Activated T-cell treated with anti-CD3 and anti-CD28 coated beads, Interleukin-2, amount 50 U/mL, for 4 hours (primary cell): ENCODE data around the gene TRIM9. TPM values are rescaled to one million over a fixed set of nuclear protein-coding genes. Genes with fewer than 3 reads are reported as not detected.

ENCODE experiments used
- ATAC-seq, 2 donors: fragments of 200-7000 bp; cut with Tn5 transposase; one replicate each; pipeline ENCODE4 v1.10.0; 2021
- DNase-seq: peaks from one replicate; pipeline ENCODE4 v3.0.0-alpha.2; 2020
- H3K27me3 Mint-ChIP-seq: one replicate; pipeline ENCODE4 v1.8.0; 2021; ENCODE audit warnings: low read depth, mixed read lengths
- H3K36me3 Mint-ChIP-seq: one replicate; pipeline ENCODE4 v1.8.0; 2022; ENCODE audit warnings: mixed read lengths; ENCODE audit not compliant: insufficient read depth
- H3K4me1 Mint-ChIP-seq: one replicate; pipeline ENCODE4 v1.8.0; 2021; ENCODE audit warnings: low read depth, mixed read lengths
- H3K4me3 Mint-ChIP-seq: one replicate; pipeline ENCODE4 v1.8.0; 2021; ENCODE audit warnings: mild to moderate bottlenecking, moderate library complexity, mixed read lengths
- H3K9me3 Mint-ChIP-seq: one replicate; pipeline ENCODE4 v1.8.0; 2021; ENCODE audit warnings: mixed read lengths
- total RNA-seq, 3 donors: library from RNA; stranded (reverse); gene quantifications; one replicate each; pipeline ENCODE4 v1.2.1, GENCODE V29; 2021

The TRIM9 gene
- total RNA-seq, 3 donors from 2014 or later = 0.43 to 0.58 (median 0.54) TPM

DNA sequence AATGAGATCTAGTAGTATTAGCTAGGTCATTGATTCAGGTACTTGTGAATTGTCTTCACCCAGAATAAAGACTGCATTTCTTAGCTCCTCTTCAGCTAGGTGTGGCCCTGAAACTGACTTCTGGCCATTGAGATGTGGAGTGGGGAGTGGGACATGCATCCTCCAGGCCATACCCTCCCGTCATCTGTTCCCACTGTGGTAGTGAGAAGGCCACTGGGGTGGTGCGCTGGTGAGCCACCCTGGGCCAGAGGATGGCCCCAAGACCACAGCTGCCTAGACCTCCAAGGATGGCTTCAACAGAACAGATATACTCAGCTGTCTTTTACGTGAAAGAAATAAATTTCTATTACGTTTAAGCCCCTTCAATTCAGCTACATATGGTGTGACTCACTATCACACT lies 36.5 kb downstream of the TRIM9 start:
- no peak for DNase-seq
- ATAC-seq = no peak
- Mint-ChIP-seq H3K4me3 (no peak overlapping the region), H3K4me1 (no peaks in the 10 kb centered on the region), H3K36me3 (no peaks in the 10 kb centered on the region), H3K9me3 (peaks cover 13% of the 10 kb centered on the region), H3K27me3 (peaks cover 11% of the 10 kb centered on the region)

DNA sequence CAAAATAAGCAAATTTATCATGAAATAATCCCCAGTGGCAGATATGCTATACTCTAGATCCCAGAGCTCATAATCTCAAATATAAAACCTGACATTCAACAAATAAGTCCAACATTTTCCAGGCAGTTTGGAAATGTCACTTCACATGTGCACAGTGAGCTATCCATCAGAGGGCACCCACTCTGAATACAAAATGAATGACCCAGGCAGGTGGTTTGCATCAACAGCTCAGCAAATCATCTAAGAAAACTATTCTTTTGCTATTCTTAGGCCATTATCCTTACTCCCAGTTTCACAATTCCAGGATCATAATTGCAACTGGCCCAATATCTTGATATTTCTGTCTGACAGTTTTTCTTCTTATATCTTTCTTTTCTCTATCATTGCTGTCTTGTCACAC lies 38.5 kb downstream of the TRIM9 start:
- no peak for ATAC-seq
- no peaks in the 10 kb centered on the region for H3K36me3 Mint-ChIP-seq
- H3K9me3 Mint-ChIP-seq = no peaks in the 10 kb centered on the region

DNA sequence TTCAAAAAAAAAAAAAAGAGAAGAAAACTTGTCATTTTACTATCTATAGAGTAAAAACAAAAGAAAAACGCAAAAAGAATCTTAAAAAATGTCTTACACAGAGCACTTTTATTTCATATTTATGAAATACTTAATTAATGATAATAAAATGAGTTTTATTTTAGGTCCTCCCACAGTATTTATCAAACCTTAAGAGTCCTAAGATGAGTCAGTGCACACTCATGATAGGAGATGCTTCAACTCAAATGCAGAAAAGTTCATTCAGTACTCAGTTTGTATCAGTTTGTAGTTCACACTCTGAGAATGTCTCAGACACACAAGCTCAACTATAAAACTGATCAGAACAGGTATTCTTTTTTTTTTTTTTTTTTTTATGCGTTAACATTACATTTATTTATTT lies 41.7 kb downstream of the TRIM9 start:
- no peaks in the 10 kb centered on the region for H3K36me3 Mint-ChIP-seq
- no peaks in the 10 kb centered on the region for H3K9me3 Mint-ChIP-seq
- H3K4me3 Mint-ChIP-seq = no peak overlapping the region
- H3K27me3 Mint-ChIP-seq = peaks cover 11% of the 10 kb centered on the region
- DNase-seq = no peak
- no peak for ATAC-seq
- H3K4me1 Mint-ChIP-seq = no peaks in the 10 kb centered on the region

More for the DNA sequence above, 38.5 kb downstream of the TRIM9 start:
- no peak for DNase-seq
- Mint-ChIP-seq H3K4me1 (no peaks in the 10 kb centered on the region), H3K27me3 (peaks cover 11% of the 10 kb centered on the region), H3K4me3 (no peak overlapping the region)

DNA sequence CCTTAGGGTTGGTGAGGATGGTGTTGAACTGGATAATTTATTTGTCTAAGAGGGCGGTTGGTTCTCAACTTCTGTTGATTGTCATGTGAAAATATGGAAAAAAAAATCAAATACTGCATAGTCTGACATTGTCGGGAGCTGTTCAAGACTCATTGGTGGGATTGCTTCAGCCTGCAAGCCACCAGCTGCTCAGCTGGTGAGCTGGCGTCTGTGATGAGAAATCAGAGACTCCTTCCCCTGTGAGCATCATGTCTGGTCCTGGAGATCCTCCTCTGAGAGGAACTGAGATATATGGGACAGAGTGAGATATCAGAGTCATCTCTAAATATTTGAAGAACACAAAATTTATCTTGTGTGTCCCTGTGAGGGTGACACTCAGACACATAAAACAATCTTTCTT lies 49.9 kb downstream of the TRIM9 start:
- Mint-ChIP-seq H3K4me3 (no peak overlapping the region), H3K9me3 (no peaks in the 10 kb centered on the region), H3K27me3 (peaks cover 4% of the 10 kb centered on the region), H3K36me3 (no peaks in the 10 kb centered on the region), H3K4me1 (no peaks in the 10 kb centered on the region)
- ATAC-seq (no peak), DNase-seq (no peak)

DNA sequence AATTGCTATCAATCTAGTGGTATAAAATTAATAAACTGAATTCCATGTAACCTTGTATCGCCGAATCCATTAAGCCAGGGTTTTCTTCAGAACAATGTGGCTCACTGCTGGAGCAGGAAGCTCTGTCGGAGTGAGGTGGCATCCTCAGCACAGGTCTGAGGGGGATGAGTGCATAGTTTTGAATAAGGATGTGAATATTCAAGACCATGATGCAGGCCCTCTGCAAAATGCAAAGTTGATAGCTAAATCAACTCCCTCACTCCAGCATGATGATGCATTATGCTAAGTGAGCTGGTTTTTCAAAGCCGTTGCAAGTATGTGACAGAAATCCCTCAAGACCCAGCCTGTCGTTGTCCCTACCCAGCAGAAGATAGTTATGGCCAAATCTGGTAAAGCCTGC lies 53.0 kb downstream of the TRIM9 start:
- ATAC-seq = no peak

DNA sequence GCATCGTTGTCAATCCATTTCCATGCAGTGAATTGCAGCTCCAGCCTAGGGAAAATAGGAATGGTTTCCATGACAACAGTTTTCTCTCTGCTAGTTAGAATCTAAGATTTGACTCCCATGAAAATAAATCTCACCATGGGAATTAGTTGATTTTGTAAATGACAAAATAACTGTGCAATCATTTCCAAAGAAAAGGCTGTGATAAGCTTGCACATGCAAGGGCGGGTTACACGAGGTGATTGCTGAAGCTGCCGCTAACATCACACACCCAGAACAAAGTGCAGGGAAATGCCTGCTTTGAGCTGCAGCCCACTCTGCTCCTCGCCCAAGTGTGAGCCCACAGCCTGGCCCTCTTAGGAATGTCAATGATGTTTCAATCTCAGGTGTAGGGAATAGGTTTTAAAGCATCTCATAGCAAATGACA lies 53.8 kb downstream of the TRIM9 start:
- ATAC-seq (no peak), DNase-seq (no peak)
- Mint-ChIP-seq H3K36me3 (no peaks in the 10 kb centered on the region), H3K27me3 (no peaks in the 10 kb centered on the region), H3K4me3 (no peak overlapping the region), H3K4me1 (no peaks in the 10 kb centered on the region), H3K9me3 (no peaks in the 10 kb centered on the region)

More for the DNA sequence above, 53.0 kb downstream of the TRIM9 start:
- H3K4me1 Mint-ChIP-seq = no peaks in the 10 kb centered on the region
- no peaks in the 10 kb centered on the region for H3K9me3 Mint-ChIP-seq
- no peaks in the 10 kb centered on the region for H3K36me3 Mint-ChIP-seq
- DNase-seq = no peak
- H3K27me3 Mint-ChIP-seq = no peaks in the 10 kb centered on the region
- no peak overlapping the region for H3K4me3 Mint-ChIP-seq

DNA sequence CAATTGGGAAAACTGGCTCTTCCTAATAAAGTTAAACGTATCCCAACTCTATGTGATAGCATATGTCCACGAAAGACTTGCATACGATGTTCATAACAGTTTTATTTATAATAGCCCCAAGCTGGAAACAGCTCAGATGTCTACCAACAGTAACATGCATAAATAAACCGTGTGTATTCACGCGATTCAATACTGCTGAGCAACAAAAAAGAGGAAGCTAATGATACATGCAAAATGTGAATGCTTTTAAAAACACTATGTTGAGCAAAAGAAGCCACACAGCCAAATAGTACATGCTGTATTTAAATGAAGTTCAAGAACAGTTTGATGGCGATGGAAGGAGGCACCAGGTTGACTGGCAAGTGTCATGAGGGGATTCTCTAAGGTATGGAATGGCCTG lies 55.7 kb downstream of the TRIM9 start:
- no peak for ATAC-seq
- Mint-ChIP-seq H3K9me3 (no peaks in the 10 kb centered on the region), H3K36me3 (no peaks in the 10 kb centered on the region), H3K4me3 (no peak overlapping the region), H3K27me3 (no peaks in the 10 kb centered on the region), H3K4me1 (no peaks in the 10 kb centered on the region)
- no peak for DNase-seq

DNA sequence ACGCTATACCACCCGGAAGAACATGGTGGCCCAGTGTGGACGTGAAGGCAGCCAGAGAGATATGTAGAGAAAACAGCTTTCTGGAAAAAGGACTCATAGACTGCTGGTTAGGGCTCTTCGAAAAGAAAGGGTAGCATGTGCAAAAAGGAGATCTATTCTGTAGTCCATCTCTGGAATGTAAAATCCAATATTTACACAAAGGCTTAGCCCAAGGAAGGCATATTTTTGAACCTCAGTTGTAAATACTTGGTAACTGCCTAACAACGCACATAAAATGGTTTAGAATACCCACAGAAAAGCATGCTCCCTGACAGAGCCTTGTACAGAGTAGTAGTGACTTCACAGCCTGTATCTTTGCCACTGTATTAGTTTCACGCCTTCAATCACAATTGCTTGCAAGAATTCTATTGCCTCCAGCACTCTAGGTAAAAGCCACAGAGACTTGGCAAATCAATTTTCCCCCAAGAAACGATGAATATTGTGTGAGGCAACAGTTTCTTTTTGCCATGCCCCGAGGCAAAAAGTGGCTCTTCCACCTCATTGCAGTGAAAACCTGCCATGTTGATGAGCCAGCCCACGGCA lies 59.2 kb downstream of the TRIM9 start:
- DNase-seq (no peak), ATAC-seq (no peak)
- Mint-ChIP-seq H3K4me3 (no peak overlapping the region), H3K9me3 (no peaks in the 10 kb centered on the region), H3K36me3 (no peaks in the 10 kb centered on the region), H3K4me1 (no peaks in the 10 kb centered on the region), H3K27me3 (no peaks in the 10 kb centered on the region)

DNA sequence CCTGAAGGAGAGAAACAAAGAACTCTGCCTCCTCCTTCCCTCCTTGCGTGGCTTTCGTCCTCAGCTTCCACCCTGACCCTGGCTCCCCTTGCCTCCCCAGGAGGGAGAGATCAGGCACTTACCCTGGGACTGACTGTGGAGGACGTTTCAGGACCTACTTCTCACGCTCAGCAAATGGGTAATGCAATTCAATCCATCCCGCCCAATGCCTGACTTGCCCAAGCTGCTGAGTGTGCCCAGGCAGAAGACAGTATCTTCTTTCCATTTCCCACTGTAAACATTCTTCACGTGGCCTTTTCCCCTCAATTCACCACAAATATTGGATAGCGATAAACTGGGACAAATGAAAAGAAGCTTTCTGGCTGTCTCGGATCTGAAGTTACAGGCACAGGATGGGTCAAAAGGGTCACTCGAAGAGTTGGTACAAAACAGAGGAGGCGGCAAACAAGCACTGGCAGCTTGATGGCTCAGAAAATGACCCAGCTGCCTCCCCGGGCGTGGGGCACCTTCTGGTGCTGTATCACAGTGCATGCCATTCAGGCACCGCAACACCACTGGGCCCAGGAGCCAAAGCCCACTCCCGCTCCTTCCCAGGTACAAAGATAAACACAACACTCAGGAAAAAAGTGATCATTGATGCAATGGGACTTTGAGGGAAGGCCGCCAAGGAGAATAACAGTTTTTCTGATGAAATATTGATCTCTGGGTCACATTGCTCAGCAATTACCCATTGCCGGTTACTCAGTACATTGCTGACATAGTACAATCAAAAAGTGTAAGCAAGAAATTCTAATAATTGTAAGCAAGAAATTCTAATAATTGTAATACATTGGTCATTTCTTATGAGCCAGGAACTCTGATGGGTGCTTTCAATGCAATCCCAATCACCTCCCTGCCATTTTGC lies 65.8 kb downstream of the TRIM9 start:
- Mint-ChIP-seq H3K9me3 (no peaks in the 10 kb centered on the region), H3K4me1 (no peaks in the 10 kb centered on the region)

DNA sequence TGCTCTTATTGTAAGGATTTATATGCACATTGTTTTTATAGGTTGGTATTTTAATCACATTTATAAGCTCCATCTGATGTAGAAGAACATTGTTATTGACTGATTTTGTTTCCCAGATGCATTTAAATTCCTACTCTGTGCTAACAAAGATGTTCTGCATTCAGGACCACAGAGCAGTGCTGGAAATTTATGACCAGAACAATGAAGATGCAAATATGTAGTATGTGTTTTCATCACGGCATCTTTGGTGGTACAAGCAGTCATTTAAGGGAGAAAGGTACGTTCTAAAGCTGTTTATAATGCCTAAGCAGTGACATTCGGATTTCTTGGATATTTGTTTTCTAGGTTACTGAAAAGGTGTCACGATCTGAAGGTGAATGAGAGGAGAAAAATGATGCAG lies 66.5 kb downstream of the TRIM9 start:
- no peak for ATAC-seq
- DNase-seq = no peak
- H3K4me1 Mint-ChIP-seq = no peaks in the 10 kb centered on the region
- H3K36me3 Mint-ChIP-seq = no peaks in the 10 kb centered on the region
- peaks cover 4% of the 10 kb centered on the region for H3K27me3 Mint-ChIP-seq
- H3K9me3 Mint-ChIP-seq = no peaks in the 10 kb centered on the region
- H3K4me3 Mint-ChIP-seq = no peak overlapping the region

More for the DNA sequence above, 65.8 kb downstream of the TRIM9 start:
- DNase-seq (no peak), ATAC-seq (no peak)
- Mint-ChIP-seq H3K4me3 (no peak overlapping the region), H3K36me3 (no peaks in the 10 kb centered on the region), H3K27me3 (peaks cover 4% of the 10 kb centered on the region)

DNA sequence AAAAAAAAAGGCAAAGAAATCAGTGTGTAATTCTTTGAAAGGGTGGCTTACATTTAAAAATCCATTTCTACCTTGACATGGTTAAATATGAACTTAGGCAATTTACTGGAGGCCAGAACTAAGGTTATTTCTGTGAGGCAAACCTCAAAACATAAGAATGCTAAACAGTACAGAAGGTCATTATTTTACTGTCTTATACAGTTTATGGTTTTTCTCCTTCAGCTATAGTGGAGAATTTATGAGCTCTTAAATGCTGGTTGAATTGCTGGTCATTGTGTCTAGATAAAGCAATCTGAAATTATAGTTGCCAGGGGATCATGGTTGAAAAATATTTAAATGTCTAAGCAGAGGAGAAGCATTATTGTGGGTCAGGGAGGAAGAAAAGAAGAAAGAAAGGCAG lies 70.5 kb downstream of the TRIM9 start:
- H3K36me3 Mint-ChIP-seq = no peaks in the 10 kb centered on the region
- ATAC-seq = no peak
- H3K9me3 Mint-ChIP-seq = no peaks in the 10 kb centered on the region
- no peak overlapping the region for H3K4me3 Mint-ChIP-seq
- DNase-seq = no peak
- H3K27me3 Mint-ChIP-seq = peaks cover 4% of the 10 kb centered on the region
- H3K4me1 Mint-ChIP-seq = no peaks in the 10 kb centered on the region

DNA sequence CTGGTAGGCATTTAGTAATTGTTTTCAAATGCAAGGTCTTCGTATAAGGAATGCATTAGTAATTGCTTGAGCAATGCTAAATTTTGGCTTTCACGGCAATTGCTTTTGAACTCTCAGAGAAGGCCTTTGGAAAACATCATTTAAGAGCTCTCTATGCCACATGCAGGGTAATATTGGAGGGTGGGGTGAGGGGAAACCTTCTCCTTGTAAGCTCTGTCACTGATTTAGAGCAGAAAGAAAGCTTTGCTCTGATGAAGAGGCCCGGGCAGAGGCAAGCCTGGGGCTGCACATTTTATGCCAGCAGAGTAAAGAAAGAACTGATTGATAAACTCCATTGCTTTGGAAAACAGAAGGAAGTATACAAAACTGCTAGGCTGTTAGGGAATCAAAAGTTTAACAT lies 70.9 kb downstream of the TRIM9 start:
- ATAC-seq = no peak
- Mint-ChIP-seq H3K27me3 (peaks cover 4% of the 10 kb centered on the region), H3K4me3 (no peak overlapping the region), H3K9me3 (no peaks in the 10 kb centered on the region), H3K4me1 (no peaks in the 10 kb centered on the region), H3K36me3 (no peaks in the 10 kb centered on the region)
- no peak for DNase-seq

DNA sequence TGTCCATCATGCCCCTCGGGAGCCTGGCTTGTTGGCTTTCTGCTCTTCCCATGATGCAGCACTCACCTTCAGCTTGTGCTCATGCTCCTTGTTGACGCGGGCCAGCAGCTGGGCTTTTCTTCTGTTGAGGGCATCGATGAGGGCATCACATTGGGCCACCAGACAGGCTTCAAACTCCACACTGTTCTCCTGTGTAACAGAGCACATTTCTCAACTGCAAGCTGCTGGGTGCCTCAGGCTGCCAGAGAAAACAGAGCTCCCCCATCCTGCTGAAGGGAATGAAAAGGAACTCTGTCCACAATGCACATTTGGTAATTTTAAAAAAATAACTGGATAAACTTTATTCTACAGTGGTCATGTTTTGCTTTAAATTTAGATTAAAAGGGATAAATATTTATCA lies 72.1 kb downstream of the TRIM9 start:
- ATAC-seq = no peak
- H3K27me3 Mint-ChIP-seq = no peaks in the 10 kb centered on the region
- H3K4me3 Mint-ChIP-seq = no peak overlapping the region
- H3K36me3 Mint-ChIP-seq = no peaks in the 10 kb centered on the region
- H3K4me1 Mint-ChIP-seq = no peaks in the 10 kb centered on the region
- DNase-seq = no peak
- no peaks in the 10 kb centered on the region for H3K9me3 Mint-ChIP-seq

DNA sequence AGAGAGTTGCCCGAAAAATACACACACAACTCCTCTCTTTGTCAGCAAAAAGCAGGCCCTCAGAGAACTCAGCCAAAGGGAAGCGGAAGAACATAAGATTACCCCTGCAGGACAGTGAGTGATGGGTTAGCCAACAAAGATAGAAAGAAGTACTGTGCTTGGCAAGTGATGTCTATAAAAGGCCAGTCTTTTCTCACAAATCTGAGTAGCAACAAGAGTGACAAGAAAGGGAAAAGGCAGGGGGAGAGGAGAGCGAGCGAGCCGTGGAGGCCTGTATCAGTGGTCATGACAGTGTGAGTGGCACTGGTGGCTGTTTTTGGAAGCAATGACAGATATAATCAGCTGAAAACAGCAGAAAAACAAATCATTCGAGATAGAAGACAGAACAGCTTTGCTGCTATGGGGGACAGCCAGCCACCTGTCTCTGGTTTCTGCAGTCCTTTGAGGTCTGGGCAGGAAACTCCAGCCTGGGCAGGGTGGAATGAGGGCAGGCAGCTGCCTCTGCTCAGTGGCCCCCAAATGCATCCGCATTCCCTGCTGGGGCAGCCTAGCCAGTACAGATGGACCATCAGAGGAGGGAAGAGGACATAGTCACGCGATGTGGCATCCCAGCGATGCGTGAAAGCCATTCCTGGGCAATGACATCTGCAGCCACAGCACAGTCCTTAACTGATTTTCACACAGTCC lies 74.7 kb downstream of the TRIM9 start:
- DNase-seq (no peak), ATAC-seq (no peak)
- Mint-ChIP-seq H3K9me3 (no peaks in the 10 kb centered on the region), H3K27me3 (no peaks in the 10 kb centered on the region), H3K36me3 (no peaks in the 10 kb centered on the region), H3K4me3 (no peak overlapping the region), H3K4me1 (no peaks in the 10 kb centered on the region)

DNA sequence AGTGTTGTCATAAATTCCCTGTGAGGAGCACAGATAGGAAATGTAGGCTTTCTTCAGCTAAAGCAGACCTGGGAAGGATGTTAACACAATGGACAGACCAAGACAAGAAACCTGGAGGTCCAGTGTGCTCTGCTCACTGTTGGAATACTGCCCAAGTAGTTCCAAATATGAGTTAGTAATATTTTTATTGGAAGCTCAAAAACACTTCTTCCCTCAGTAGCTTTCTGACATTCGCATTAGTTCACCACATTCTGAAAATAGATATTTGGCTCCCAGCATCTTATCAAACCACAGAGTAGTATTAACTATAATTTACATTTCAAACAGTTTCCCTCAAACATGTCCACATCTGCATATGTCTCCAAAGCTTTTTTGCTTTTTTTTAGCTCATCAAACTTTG lies 75.8 kb downstream of the TRIM9 start:
- no peak for ATAC-seq
- Mint-ChIP-seq H3K27me3 (peaks cover 4% of the 10 kb centered on the region), H3K4me3 (no peak overlapping the region), H3K9me3 (no peaks in the 10 kb centered on the region), H3K4me1 (no peaks in the 10 kb centered on the region), H3K36me3 (no peaks in the 10 kb centered on the region)
- DNase-seq = no peak
